ENCODE measurements around the gene ITSN1.
A peak's percentile ranks its signal among the peaks of the same experiment; 100 is the strongest.
"Not testable (repeated sequence)": the region's sequence is repeated elsewhere in the genome, so short reads cannot be mapped to it uniquely, and the experiment has no call there.

ITSN1 gene

GRCh38 chr21:33867868-33868267 lies 225.6 kb downstream of the ITSN1 start:
- not testable (repeated sequence) for DNase-seq

- no peak for DNase-seq
These were observed 227.6 kb downstream of the ITSN1 start for GRCh38 chr21:33869873-33870272.

GRCh38 chr21:33870768-33871167 lies 228.5 kb downstream of the ITSN1 start:
- peak; percentile 21 for DNase-seq

- DNase-seq = no peak
These were observed 228.9 kb downstream of the ITSN1 start for GRCh38 chr21:33871171-33871570.

GRCh38 chr21:33872881-33873515 lies 230.7 kb downstream of the ITSN1 start:
- no peak for DNase-seq

- DNase-seq = no peak
These were observed 231.9 kb downstream of the ITSN1 start for GRCh38 chr21:33874161-33874560.

- no peak for DNase-seq
These were observed 232.9 kb downstream of the ITSN1 start for GRCh38 chr21:33875026-33875695.

GRCh38 chr21:33878824-33879223 lies 236.5 kb downstream of the ITSN1 start:
- no peak for DNase-seq

GRCh38 chr21:33880626-33881025 lies 238.3 kb downstream of the ITSN1 start:
- DNase-seq = no peak

- DNase-seq = no peak
These were observed 239.6 kb downstream of the ITSN1 start for GRCh38 chr21:33881689-33882440.

- DNase-seq = no peak
These were observed 240.8 kb downstream of the ITSN1 start for GRCh38 chr21:33883118-33883517.

- DNase-seq = no peak
These were observed 242.3 kb downstream of the ITSN1 start for GRCh38 chr21:33884376-33885171.

- DNase-seq = no peak
These were observed 242.8 kb downstream of the ITSN1 start for GRCh38 chr21:33885172-33885514.

- DNase-seq = no peak
These were observed 244.0 kb downstream of the ITSN1 start for GRCh38 chr21:33886321-33886720.

- no peak for DNase-seq
These were observed 247.9 kb downstream of the ITSN1 start for GRCh38 chr21:33890187-33890586.

GRCh38 chr21:33892853-33893252 lies 250.6 kb downstream of the ITSN1 start:
- peak; percentile 54 for DNase-seq

- peak; percentile 79 for DNase-seq
These were observed 251.6 kb downstream of the ITSN1 start for GRCh38 chr21:33893917-33894316.

- DNase-seq = peak; percentile 96
These were observed 252.5 kb downstream of the ITSN1 start for GRCh38 chr21:33894736-33895288.

- DNase-seq = no peak
These were observed 253.1 kb downstream of the ITSN1 start for GRCh38 chr21:33895356-33895755.

- no peak for DNase-seq
These were observed 254.4 kb downstream of the ITSN1 start for GRCh38 chr21:33896691-33897090.

GRCh38 chr21:33897098-33897497 lies 254.8 kb downstream of the ITSN1 start:
- DNase-seq = no peak

GRCh38 chr21:33897739-33898138 lies 255.4 kb downstream of the ITSN1 start:
- DNase-seq = no peak

- no peak for DNase-seq
These were observed 256.3 kb downstream of the ITSN1 start for GRCh38 chr21:33898586-33898985.
